ENCODE measurements around the gene APPBP2.
"Not testable (repeated sequence)": the region's sequence is repeated elsewhere in the genome, so short reads cannot be mapped to it uniquely, and the experiment has no call there.

DNA sequence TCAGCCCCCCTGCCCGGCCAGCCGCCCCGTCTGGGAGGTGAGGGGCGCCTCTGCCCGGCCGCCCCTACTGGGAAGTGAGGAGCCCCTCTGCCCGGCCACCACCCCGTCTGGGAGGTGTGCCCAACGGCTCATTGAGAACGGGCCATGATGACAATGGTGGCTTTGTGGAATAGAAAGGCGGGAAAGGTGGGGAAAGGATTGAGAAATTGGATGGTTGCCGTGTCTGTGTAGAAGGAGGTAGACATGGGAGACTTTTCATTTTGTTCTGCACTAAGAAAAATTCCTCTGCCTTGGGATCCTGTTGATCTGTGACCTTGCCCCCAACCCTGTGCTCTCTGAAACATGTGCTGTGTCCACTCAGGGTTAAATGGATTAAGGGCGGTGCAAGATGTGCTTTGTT is 26.2 kb upstream of the APPBP2 start:
- TF ChIP-seq, protein P1, sequence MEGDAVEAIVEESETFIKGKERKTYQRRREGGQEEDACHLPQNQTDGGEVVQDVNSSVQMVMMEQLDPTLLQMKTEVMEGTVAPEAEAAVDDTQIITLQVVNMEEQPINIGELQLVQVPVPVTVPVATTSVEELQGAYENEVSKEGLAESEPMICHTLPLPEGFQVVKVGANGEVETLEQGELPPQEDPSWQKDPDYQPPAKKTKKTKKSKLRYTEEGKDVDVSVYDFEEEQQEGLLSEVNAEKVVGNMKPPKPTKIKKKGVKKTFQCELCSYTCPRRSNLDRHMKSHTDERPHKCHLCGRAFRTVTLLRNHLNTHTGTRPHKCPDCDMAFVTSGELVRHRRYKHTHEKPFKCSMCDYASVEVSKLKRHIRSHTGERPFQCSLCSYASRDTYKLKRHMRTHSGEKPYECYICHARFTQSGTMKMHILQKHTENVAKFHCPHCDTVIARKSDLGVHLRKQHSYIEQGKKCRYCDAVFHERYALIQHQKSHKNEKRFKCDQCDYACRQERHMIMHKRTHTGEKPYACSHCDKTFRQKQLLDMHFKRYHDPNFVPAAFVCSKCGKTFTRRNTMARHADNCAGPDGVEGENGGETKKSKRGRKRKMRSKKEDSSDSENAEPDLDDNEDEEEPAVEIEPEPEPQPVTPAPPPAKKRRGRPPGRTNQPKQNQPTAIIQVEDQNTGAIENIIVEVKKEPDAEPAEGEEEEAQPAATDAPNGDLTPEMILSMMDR (IDR thresholded peaks at IDR 0.05): not testable (repeated sequence)
- TF ChIP-seq, protein P2, sequence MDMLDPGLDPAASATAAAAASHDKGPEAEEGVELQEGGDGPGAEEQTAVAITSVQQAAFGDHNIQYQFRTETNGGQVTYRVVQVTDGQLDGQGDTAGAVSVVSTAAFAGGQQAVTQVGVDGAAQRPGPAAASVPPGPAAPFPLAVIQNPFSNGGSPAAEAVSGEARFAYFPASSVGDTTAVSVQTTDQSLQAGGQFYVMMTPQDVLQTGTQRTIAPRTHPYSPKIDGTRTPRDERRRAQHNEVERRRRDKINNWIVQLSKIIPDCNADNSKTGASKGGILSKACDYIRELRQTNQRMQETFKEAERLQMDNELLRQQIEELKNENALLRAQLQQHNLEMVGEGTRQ (IDR thresholded peaks at IDR 0.05; ENCODE audit: borderline replicate concordance, low read depth, low read length): not testable (repeated sequence)
- TF ChIP-seq, protein P3, sequence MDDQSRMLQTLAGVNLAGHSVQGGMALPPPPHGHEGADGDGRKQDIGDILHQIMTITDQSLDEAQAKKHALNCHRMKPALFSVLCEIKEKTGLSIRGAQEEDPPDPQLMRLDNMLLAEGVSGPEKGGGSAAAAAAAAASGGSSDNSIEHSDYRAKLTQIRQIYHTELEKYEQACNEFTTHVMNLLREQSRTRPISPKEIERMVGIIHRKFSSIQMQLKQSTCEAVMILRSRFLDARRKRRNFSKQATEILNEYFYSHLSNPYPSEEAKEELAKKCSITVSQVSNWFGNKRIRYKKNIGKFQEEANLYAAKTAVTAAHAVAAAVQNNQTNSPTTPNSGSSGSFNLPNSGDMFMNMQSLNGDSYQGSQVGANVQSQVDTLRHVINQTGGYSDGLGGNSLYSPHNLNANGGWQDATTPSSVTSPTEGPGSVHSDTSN (IDR thresholded peaks at IDR 0.05): not testable (repeated sequence)
- not testable (repeated sequence) for TF ChIP-seq MXI1 (IDR thresholded peaks at IDR 0.05; ENCODE audit: low read depth, low read length); POLR2AphosphoS5 (IDR thresholded peaks at IDR 0.05; ENCODE audit: low read depth, low read length); JUND (IDR thresholded peaks at IDR 0.05); TAF1 (IDR thresholded peaks at IDR 0.05; ENCODE audit: borderline replicate concordance, low read depth, low read length); EP300 (IDR thresholded peaks at IDR 0.05; ENCODE audit: borderline replicate concordance in 1 of 2, low read depth in 1 of 2, low read length in 1 of 2); GATA2 (CRISPR knock-in tag; IDR thresholded peaks at IDR 0.05); NFIC (IDR thresholded peaks at IDR 0.05; ENCODE audit: borderline replicate concordance)
- TF ChIP-seq, protein P4, sequence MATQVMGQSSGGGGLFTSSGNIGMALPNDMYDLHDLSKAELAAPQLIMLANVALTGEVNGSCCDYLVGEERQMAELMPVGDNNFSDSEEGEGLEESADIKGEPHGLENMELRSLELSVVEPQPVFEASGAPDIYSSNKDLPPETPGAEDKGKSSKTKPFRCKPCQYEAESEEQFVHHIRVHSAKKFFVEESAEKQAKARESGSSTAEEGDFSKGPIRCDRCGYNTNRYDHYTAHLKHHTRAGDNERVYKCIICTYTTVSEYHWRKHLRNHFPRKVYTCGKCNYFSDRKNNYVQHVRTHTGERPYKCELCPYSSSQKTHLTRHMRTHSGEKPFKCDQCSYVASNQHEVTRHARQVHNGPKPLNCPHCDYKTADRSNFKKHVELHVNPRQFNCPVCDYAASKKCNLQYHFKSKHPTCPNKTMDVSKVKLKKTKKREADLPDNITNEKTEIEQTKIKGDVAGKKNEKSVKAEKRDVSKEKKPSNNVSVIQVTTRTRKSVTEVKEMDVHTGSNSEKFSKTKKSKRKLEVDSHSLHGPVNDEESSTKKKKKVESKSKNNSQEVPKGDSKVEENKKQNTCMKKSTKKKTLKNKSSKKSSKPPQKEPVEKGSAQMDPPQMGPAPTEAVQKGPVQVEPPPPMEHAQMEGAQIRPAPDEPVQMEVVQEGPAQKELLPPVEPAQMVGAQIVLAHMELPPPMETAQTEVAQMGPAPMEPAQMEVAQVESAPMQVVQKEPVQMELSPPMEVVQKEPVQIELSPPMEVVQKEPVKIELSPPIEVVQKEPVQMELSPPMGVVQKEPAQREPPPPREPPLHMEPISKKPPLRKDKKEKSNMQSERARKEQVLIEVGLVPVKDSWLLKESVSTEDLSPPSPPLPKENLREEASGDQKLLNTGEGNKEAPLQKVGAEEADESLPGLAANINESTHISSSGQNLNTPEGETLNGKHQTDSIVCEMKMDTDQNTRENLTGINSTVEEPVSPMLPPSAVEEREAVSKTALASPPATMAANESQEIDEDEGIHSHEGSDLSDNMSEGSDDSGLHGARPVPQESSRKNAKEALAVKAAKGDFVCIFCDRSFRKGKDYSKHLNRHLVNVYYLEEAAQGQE (IDR thresholded peaks at IDR 0.05; ENCODE audit: low read depth, low read length): not testable (repeated sequence)
- TF ChIP-seq, protein P5, sequence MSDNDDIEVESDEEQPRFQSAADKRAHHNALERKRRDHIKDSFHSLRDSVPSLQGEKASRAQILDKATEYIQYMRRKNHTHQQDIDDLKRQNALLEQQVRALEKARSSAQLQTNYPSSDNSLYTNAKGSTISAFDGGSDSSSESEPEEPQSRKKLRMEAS (IDR thresholded peaks at IDR 0.05; ENCODE audit: low read depth): not testable (repeated sequence)
- TF ChIP-seq, protein P6, sequence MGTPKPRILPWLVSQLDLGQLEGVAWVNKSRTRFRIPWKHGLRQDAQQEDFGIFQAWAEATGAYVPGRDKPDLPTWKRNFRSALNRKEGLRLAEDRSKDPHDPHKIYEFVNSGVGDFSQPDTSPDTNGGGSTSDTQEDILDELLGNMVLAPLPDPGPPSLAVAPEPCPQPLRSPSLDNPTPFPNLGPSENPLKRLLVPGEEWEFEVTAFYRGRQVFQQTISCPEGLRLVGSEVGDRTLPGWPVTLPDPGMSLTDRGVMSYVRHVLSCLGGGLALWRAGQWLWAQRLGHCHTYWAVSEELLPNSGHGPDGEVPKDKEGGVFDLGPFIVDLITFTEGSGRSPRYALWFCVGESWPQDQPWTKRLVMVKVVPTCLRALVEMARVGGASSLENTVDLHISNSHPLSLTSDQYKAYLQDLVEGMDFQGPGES (IDR thresholded peaks at IDR 0.05; ENCODE audit: low read depth, low read length): not testable (repeated sequence)
